Subcutaneous adipose tissue (tissue), 4 donors: ENCODE results near the gene CDH9. TPM values are rescaled to one million over a fixed set of nuclear protein-coding genes. Genes with fewer than 3 reads are reported as not detected.

Source experiments
- total RNA-seq, 4 donors: library from RNA; depleted of rRNA; stranded (reverse); fragments of >200 nt; gene quantifications; one replicate each; pipeline ENCODE4 v1.1.0, GENCODE V29; 2016
- TF ChIP-seq, protein P1 (sequence below): fragments of 450-650 bp; IDR thresholded peaks from one replicate; pipeline ENCODE4 v1.5.1; 2016; ENCODE audit warnings: low read depth, mild to moderate bottlenecking, control low read depth, antibody characterized with exemption, moderate library complexity

The CDH9 gene
- total RNA-seq, 4 donors from 2014 or later, result not detected

DNA sequence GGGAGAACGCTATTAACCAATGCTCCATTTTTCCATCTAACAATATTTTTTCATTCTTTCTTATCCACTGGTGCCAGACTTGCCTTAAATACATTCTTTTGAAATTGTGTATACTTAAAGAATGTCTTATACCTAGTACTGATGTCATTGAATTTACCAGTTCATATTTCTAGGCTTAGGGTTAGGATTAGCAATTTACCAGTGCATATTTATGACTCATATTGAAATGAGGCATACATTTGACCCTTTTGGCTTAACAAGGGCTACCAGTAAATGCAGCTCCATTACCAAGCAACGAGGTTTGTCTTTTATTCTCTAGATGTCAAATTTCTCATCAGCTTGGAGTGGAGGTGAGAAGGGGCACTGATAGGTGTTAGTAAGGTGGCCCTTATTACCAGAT lies 89.5 kb downstream of the CDH9 start:
- TF ChIP-seq, protein P1, sequence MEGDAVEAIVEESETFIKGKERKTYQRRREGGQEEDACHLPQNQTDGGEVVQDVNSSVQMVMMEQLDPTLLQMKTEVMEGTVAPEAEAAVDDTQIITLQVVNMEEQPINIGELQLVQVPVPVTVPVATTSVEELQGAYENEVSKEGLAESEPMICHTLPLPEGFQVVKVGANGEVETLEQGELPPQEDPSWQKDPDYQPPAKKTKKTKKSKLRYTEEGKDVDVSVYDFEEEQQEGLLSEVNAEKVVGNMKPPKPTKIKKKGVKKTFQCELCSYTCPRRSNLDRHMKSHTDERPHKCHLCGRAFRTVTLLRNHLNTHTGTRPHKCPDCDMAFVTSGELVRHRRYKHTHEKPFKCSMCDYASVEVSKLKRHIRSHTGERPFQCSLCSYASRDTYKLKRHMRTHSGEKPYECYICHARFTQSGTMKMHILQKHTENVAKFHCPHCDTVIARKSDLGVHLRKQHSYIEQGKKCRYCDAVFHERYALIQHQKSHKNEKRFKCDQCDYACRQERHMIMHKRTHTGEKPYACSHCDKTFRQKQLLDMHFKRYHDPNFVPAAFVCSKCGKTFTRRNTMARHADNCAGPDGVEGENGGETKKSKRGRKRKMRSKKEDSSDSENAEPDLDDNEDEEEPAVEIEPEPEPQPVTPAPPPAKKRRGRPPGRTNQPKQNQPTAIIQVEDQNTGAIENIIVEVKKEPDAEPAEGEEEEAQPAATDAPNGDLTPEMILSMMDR, result no peak

- TF ChIP-seq, protein P1, result no peak
Observed at GRCh38 chr5:26945901-26946300, 92.5 kb downstream of the CDH9 start.

DNA sequence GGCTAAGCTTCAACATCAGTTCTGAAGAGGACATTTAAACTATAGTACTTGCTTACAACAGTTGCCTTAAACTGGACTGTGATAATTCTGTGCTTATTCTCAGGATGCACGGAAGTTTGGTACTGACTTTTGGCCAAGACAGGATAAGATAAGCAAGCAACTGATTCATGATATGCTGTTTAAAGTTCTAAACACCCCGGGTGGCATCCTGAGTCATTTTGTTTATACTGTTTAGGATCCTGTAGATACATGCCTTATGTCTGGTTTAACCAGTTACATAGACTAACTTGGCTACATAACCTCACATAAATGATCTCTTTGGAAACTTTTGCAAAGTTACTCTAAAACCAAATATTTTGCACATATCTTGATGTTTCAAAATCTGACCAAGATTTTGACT lies 95.9 kb downstream of the CDH9 start:
- TF ChIP-seq, protein P1, result no peak

GRCh38 chr5:26940994-26941393 lies 97.4 kb downstream of the CDH9 start:
- TF ChIP-seq, protein P1, result no peak

GRCh38 chr5:26932238-26932637 lies 106.1 kb downstream of the CDH9 start:
- TF ChIP-seq, protein P1, result no peak

DNA sequence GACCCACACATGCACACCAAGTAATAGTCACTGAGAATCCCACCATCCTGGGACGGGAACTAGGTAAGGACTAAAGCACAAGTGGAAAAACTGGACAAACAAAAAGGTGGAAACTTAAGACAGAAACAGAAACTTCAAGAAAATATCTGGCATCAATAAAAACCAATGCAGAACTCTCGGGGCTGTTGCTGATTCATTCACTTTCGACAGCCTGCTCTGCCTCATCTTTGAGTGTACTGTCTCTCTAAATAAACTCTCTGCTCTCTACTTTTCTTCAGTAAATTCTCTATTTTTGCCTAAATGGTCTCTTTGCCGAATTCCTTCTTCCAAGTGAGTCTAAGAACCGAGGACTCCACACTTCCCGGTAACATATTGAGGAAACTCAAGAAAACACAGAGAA lies 116.9 kb downstream of the CDH9 start:
- TF ChIP-seq, protein P1, result no peak

- TF ChIP-seq, protein P1, result no peak
Observed at GRCh38 chr5:26903469-26903868, 134.9 kb downstream of the CDH9 start.
